HuH-7.5 (cell line): Measurements from ENCODE around the gene KLHL12.
"Not testable (repeated sequence)": the region's sequence is repeated elsewhere in the genome, so short reads cannot be mapped to it uniquely, and the experiment has no call there.

ENCODE experiments used
- DNase-seq: peaks from one replicate; pipeline ENCODE4 v3.0.0; 2011; ENCODE audit warnings: low spot score

The KLHL12 gene

DNA sequence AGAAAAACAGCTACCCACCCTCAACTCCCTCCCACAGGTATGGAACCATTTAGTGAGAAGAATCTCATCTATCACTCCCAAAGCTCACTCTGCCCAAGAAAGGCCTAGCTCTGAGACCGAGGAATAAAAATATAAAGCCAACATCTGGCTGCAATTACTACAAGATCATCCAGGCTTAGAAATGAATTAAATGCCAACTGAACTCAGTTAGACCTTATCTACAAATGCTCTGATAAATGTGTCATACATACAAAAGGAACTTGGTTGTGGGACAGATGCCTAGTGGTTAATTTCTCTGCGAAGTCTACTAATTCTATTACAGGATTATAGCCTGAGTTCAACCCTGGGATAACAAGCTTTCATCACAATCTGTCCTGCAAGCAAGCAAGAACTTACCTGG lies 24.4 kb upstream of the KLHL12 start:
- no peak for DNase-seq

DNA sequence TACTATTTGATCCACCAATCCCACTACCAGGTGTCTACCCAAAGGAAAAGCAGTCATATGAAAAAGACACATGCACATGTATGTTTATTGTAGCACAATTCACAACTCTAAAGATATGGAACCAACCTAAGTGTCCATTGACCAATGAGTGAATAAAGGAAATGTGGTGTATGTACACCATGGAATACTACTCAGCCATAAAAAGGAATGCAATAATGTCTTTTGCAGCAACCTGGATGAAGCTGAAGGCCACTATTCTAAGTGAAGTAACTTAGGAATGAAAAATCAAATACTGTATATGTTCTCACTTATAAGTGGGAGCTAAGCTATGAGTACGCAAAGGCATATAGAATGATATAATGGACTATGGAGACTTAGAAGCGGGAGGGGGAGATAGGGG lies 18.4 kb upstream of the KLHL12 start:
- DNase-seq = no peak

DNA sequence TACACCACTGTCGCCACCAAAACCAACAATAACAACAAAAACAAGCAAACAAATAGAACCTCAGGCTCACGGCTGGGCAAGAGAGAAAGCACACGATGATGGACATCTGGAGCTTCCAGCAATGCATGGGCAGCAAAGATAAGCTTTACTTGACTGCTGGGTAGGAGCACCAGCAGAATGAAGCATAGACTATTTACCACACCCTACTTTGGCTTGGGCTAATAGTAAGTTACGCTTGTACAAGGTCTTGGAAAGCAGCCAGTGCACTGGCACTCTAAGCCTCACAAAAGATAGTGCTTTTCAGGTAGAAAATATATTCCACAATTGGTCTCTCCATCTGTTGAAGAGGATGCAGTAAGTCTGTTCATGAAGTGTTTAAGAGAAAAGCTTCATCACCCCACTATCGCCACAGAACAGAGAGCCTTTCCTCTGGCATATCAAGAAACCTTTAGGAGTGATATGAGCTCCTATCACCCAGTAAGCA lies 17.4 kb upstream of the KLHL12 start:
- no peak for DNase-seq

DNA sequence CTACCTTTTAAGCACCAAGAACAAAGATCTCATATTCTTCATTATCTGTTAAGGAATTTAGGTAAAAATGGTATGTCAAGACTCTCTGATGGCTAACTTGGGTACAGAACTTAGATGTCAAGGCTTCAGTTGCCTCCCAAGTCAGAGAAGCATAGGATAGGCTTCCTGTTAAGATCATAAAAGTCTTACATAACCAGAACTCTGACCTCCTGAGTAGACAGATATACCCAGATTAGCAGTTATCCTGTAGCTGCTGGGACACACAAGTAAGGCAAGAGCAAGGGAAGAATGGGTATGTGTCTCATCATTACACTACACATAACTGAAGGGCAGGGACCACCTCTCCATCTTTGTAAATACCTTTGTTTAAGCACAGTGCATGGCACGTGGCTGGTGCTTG lies 15.4 kb upstream of the KLHL12 start:
- DNase-seq = no peak

DNA sequence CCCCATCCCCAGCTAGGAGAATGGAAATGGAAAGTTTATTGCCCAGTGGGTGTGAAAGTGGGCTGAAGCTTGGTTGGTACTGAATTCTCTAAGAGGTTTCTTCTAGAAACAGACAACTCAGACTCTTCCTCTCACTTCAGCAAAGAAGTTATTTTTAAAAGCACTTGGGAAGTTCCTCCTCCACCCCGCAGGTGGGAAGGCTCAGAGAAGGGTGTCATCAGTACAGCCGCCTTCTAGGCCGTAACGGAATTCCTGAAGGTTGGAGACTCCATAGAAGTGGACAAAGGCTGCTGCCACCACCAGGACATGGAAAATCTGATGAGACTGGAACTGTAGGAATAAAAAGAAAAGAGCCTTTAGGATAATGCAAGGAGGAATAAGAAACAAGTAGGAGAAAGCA lies 14.3 kb upstream of the KLHL12 start:
- DNase-seq = no peak

DNA sequence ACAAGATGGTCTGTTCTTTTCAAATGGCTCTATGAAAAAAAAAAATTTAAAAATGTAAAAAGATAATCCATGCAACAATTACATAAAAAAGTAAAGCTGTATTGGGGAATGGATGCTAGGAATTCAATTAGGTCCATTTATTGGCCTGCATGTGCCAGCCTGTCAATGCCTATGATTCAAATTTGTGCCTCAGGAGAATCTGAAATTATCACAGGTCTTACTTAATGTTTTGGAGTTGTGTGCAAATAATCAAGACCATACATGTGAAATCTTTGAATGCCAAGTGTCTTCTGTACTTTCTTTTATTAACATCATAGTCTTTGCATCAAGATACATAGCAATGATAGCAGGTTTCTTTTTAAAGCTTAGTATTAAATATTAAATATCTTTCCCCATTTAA lies 13.5 kb upstream of the KLHL12 start:
- DNase-seq = no peak

DNA sequence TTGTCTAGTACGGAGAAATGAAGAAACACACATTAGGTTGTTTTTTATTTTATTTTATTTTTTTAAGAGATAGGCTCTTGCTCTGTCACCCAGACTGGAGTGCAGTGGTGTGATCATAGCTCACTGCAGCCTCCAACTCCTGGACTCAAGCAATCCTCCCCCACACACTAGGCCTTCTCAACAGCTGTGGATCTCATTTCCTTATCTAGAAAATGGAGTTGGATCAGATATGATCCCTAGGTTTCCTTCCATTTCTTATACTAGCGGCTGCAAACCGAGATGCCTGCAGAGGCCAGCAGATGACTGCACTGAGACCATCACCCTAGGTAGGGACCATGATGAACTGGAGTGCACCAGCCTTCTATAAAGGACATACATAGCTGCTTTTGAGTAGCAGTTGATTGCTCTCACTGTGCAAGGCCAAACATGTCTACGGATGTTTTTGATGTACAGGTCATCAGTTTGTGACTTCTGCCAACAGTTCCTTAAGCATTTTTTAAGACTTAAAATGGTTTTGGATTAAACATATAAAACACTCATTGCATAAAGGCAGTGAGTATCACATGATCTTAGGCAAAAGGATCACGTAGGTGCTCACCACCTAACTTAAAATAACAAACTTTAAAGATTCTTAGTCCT lies 11.4 kb upstream of the KLHL12 start:
- no peak for DNase-seq

DNA sequence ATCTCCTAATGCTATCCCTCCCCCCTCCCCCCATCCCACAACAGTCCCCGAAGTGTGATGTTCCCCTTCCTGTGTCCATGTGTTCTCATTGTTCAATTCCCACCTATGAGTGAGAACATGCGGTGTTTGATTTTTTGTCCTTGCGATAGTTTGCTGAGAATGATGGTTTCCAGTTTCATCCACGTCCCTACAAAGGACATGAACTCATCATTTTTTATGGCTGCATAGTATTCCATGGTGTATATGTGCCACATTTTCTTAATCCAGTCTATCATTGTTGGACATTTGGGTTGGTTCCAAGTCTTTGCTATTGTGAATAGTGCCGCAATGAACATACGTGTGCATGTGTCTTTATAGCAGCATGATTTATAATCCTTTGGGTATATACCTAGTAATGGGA lies 9.4 kb upstream of the KLHL12 start:
- not testable (repeated sequence) for DNase-seq

DNA sequence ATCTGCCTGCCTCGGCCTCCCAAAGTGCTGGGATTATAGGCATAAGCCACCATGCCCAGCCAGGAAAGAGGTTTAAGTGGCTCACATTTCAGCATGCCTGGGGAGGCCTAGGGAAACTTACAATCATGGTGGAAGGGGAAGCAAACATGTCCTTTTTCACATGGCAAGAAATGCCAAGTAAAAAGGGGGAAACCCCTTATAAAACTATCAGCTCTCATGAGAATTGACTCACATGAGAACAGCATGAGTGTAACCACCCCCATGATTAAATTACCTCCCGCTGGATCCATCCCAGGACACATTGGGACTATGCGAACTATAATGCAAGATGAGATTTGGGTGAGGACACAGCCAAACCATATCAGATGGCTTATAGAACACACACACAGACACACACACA lies 8.8 kb upstream of the KLHL12 start:
- no peak for DNase-seq

DNA sequence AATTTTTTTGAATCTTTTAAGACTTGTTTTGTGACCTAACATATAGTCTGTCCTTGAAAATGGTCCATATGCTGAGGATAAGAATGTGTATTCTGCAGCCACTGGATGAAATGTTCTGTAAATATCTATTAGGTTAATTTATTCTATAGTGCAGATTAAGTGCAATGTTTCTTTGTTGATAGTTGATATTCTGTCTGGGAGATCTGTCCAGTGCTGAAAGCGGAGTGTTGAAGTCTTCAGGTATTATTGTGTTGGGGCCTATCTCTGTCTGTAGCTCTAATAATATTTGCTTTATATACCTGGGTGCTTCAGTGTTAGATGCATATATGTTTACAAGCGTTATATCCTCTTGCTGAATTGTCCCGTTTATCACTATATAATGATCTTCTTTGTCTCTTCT lies 7.7 kb upstream of the KLHL12 start:
- no peak for DNase-seq

DNA sequence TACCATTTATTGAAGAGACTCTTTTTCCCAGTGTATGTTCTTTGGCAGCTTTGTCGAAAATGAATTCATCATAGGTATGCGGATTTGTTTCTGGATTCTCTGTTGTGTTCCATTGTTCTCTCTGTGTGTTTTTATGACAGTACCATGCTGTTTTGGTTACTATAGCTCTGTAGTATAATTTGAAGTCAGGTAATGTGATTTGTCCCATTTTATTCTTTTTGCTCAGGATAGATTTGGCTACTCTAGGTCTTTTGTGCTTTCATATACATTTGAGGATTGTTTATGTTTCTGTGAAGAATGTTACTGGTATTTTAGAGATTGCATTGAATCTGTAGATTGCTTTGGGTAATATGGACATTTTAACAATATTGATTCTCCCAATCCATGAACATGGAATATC lies 5.4 kb upstream of the KLHL12 start:
- no peak for DNase-seq

DNA sequence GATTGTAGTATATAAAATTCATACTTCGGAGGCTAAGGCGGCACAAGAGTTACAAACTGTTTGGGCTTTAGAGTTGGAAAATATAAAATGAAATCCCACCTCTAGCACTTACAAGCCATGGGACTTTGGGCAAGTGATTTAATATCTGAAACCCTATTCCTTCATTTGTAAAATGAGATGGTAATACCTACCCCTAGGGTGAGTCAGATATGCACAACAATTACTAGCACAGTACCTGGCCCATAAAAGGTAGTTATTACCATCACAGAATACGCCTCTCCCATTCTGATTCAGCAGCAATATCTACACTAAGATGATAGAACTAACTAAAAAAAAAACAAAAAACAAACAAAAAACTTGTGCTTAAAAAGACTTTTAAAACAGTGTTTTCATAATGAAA lies 3.5 kb downstream of the KLHL12 start:
- DNase-seq = no peak

DNA sequence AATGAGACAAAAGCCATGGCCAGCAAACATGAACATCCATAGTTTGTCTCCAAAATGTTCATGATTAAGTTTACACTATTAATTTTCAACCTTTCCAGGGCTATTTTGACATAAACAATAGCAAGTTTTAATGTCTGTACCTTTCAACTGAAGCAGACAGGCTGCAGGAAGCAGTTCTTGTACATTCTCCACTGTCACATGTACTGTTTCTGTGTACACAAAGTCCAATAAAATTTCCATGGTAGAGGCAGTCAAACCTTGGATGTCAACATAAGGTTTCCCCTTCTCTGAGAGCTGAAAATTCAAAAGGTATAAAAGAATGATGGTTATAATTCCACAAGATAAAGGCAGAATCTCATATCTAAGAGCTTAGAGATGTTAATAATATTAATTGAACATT lies 7.4 kb downstream of the KLHL12 start:
- DNase-seq = no peak

DNA sequence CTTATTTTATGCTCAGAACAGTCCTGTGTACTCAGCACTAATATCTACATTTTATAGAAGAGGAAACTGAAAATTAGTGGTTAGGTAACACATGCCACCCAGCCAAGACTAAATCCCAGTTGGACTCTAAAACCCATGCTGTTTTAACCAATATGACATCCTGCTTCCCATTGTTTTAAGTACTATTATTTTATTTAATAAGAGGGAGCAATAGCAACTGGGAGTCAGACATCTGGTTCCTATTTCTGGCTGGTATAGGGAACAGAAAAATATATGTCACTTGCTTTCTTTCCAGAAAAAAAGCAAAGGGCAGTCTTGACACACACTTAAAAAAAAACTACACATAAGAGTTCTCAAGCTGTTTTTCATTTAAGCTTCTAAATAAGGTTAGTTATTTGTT lies 11.9 kb downstream of the KLHL12 start:
- DNase-seq = no peak

DNA sequence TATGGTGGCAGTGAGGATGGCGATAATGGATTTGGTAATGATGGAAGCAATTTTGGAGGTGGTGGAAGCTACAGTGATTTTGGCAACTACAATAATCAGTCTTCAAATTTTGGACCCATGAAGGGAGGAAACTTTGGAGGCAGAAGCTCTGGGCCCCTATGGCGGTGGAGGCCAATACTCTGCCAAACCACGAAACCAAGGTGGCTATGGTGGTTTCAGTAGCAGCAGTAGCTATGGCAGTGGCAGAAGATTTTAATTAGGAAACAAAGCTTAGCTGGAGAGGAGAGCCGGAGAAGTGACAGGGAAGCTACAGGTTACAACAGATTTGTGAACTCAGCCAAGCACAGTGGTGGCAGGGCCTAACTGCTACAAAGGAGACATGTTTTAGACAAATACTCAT lies 14.6 kb downstream of the KLHL12 start:
- DNase-seq = not testable (repeated sequence)

DNA sequence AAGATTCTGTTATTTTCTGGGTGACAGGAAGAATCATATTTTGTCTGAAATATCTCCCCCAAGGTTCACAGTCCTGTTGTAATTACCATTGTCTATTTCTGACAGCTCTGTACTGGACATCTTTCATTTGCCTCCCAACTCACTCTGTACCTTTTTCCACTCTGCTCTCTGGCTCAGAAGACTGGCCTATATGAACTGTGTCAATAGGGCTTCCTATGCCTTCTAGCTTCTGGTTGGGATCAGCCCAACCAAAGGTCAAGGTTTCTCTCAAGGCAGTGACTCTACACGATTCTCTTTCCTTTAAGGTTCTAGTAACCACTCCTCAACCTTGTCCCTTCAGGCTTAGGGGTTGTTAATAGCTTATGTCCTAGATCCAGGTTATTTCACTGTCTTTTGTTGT lies 17.5 kb downstream of the KLHL12 start:
- no peak for DNase-seq

DNA sequence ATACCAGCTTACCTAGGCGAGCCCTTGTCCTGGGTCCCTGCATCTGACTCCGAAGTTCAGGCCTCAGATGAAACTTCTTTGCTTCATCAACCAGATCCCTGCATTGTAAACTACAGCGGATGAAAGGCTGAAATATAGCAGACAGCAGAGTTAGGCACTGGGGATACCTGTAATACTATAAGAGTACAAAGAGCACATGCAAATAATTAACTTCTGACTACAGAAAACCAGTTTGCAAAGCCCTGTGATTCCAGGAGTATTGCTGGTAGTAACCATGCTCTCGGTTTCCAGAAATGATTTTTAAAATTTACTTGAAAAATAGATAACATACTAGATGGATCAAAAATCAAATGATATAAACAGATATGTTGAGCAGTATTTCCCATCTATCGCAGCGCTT lies 18.0 kb downstream of the KLHL12 start:
- DNase-seq = no peak

DNA sequence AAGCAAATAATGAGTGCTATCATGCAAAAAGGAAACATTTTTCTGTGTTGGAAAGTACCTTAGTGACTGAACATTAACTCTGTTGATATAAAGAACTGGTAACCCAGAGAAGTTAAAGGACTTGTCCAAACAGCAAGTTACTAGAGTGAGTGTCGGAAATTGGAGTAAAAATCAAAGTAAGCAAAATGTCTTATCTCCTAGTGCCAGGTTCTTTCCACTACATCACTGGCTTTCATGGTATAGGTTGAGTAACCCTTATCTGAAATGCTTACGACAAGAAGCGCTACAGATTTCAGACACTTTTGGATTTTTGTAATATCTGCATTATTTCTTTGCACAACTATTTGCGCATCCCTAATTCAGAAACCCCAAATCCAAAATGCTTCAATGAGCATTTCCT lies 21.7 kb downstream of the KLHL12 start:
- DNase-seq = no peak

DNA sequence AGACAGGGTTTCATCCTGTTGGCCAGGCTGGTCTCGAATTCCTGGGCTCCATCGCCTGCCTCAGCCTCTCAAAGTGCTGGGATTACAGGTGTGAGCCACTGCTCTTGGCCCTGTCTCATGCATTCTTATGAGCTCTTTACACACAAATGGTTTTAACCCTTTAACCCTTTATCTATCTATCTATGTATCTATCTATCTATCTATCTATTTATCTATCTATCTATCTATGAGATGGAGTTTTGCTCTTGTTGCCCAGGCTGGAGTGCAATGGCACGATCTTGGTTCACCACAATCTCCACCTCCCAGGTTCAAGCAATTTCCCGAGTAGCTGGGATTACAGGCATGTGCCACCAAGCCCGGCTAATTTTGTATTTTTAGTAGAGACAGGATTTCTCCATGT lies 23.2 kb downstream of the KLHL12 start:
- not testable (repeated sequence) for DNase-seq

DNA sequence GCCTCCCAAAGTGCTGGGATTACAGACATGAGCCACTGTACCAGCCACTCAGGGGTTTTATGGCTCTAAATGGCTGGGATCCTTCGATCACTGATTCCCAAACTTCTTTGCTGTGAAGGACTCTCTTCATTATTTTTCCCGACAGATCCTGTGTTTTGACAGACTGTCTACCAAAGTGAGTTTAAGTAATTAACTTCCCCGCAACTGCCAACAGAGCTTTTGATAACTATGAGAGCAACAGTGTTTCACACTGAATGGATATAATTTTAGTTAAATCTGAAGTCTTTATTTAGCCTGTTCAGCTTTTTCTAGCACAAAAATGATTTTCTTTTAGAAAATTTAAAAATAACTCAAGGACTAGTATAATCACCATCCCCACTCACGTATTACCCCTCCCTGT lies 25.5 kb downstream of the KLHL12 start:
- no peak for DNase-seq

DNA sequence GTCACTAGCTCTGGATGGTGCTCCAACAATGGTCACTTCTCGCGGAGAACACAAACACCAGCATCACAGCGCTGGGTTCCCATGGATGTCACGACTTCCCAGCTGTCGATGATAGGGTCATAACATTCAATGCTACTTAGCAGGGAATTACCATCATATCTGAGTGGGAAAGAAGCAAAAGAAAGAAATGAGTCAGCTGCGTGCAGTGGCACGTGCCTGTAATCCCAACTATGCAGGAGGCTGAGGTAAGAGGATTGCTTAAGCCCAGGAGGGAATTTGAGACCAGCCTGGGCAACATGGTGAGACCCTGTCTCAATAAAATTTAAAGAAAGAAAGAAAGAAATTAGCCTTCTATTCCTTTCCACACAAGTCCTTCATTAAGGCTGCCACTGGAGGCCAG lies 34.5 kb downstream of the KLHL12 start:
- no peak for DNase-seq

DNA sequence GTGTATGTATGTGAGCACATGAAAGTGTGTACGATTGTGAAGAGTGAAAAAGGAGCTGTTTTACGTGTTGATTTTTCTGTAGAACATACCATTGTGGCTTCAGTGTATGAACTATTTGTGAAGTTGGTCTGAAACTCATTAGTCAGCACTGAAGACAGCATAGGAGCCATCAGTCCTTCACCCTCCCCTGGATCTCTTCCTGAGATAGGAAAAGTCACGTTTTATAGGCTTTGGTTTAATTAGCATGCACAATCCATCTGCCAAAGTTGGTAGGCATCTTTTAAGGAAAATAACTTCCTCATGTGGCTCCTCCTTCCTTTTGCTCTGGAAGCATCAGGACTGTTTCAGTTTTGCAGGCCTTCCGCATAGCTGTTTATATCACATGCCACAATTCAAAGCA lies 36.6 kb downstream of the KLHL12 start:
- DNase-seq = no peak

DNA sequence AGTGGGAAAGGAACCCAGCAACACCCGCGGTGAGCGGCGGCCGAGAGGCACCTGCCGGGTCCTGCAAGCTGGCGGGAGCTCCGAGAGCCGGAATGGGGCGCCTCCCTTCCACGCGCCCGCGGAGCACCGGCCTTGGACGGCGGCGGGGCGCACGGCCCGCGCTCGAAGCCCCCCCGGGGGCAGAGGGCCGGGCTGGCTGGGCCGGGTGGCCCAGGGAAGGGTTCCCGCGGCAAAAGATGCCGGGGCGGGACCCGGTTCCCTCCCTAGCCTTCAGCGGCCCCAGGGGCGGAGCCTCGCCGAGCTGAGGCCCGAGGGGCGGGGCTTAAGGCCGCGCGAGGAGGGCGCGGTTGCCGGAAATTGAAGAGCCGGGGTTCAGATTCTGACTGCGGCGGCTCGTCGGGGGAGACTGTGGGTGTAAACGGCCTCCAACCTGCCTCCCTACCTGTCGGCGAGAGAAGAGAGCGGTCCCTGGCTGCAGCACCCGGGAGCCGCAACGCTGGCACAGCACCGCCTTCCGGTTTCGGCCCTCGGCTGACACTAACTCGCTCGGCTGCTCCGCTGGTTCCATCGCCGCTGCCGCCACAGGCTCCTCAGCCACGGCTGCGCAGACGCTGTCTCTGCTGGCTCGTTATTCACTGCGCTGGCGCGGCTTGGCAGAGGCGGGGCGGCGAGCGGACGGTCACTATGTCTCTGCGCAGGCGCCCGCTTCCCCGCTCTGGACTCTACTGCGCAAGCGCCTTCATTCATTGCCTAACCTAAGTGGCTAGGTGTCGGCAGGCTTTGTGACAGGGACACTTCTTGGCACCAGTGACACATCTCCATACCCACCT lies 38.3 kb downstream of the KLHL12 start, which contains the start of gene RABIF:
Gene RABIF (minus strand): TSS at position 619 of the 830 bp plus-strand sequence. CDS start 51 bp downstream, at position 568.
- DNase-seq = peak; percentile 87

DNA sequence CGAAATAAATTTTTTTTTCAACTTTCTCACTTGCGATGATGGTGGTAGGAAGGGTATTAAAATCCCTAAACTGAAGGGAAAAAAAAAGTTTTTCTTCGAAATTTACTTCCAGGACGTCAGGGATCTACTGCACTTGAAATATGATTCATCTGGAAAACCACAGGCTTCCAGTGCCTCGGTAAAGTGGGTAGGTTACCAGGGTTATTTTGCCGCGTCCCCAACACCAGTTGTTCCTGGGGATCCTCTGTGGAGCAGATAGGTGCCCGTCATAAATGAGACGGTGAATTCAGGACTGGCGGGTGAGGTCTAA lies 38.9 kb downstream of the KLHL12 start:
- no peak for DNase-seq
